ENCODE data around the gene BTBD2.

Gene BTBD2

DNA sequence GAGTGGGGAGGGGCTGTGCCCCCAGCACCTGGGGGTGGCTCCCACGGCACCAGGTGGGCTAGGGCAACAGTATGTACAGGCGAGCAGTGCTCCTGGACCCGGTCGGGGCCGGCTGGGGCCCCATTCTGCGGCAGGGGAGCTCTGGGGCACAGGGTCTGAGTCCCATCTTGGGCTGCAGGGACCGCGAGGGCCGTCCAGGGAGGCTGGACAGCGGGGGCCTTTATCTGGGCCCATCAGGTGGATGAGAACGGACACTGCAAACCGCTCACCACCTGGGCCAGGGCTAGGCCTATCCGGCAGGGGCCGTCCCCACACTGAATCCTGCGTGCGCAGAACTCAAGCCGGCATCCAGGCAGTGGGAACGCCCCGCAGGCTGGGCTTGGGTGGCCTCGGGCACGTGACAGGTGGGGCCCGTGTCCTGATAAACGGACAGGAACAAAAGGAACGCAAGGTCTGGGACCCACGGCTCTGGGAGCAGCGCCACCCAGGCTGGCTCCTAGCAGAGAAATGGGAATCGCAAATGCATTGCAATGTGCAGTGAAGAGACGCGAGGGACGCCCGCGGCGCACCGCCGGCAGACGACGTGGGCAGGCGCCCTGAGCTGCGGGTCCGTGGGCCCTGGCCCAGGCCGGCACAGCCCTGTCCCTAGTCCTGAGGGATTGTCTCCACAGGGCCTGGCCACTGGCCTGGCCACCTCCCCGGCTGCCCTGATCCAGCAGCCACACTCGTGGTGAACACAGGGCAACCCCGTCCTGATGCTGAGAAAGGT lies 29.7 kb downstream of the BTBD2 start:
- DNase-seq (ENCODE audit: low read depth), result no peak

DNA sequence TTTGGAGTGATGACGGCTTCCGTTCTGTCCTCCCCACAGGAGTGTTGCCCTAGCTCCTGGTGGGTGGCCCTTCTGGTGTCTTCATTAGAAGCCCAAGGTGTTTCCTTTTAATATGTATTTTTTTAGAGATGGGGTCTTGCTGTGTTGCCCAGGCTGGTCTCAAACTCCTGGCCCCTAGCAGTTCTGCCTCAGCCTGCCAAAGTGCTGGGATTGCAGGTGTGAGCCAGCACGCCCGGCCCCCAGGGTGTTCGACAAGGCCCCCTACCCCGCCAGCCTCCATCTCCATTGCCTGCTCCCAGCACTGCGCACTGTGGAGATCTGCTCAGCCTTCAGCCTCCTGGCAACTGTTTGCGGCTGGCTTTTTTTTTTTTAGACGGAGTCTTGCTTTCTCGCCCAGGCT lies 31.2 kb downstream of the BTBD2 start:
- DNase-seq (ENCODE audit: low read depth), result no peak

GRCh38 chr19:1981253-1981652 lies 34.3 kb downstream of the BTBD2 start:
- DNase-seq (ENCODE audit: low read depth), result no peak

DNA sequence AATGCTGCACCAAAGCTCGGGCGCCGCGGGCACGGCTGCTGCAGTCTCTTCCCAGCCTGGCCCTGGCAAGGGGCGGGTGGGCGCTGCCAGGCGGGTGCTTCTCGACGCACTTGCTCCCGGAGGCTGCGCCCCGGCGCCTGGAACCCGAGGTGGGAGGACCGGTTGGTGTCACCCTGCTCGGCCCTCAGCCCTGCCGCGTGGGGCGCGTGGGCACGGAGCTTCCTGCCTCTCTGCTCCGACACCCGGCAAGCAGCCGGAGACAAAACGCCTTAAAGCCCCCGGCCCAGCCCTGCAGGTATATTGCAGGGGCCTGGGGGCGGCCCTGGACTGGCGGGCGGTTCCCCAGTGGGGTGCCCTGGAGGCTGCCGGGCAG lies 34.7 kb downstream of the BTBD2 start:
- DNase-seq (ENCODE audit: low read depth), result no peak

DNA sequence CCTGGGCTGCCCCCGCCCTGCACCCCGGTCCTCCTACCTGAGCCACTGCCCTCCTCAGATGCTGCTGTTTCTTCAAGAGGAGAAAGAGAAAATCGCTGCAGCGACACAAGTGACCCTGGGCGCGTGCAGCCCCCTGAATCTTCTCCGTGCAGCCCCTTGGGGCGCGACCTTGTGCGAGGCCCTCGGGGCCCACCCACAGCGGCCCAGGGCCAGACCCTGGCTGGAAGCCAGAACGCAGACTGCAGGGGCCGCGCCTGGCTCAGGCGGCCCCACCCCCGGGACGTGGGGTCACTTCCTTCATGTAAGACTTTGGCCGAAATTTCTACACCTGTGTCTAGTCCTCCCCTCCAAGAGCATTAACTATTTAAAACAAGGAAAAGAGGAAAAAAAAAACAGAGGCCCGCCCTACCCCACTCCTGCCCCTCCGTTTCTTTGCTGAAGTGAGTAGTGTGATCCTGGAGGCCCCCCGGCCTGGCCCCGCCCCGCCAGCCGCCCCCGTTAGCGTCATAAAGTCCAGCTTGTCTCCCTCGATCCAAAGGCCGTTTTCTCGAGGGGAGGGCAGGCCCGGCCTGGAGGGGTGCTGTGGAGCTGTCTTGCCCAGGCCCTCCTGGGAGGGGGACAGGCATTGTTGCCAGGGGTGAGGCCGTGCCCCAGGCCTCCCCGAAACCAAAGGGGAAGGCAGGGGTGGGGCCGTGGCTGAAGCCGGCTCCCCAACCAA lies 35.3 kb downstream of the BTBD2 start:
- no peak for DNase-seq (ENCODE audit: low read depth)

GRCh38 chr19:1979642-1980041 lies 35.9 kb downstream of the BTBD2 start:
- no peak for DNase-seq (ENCODE audit: low read depth)

GRCh38 chr19:1979017-1979416 lies 36.5 kb downstream of the BTBD2 start:
- DNase-seq (ENCODE audit: low read depth), result no peak

DNA sequence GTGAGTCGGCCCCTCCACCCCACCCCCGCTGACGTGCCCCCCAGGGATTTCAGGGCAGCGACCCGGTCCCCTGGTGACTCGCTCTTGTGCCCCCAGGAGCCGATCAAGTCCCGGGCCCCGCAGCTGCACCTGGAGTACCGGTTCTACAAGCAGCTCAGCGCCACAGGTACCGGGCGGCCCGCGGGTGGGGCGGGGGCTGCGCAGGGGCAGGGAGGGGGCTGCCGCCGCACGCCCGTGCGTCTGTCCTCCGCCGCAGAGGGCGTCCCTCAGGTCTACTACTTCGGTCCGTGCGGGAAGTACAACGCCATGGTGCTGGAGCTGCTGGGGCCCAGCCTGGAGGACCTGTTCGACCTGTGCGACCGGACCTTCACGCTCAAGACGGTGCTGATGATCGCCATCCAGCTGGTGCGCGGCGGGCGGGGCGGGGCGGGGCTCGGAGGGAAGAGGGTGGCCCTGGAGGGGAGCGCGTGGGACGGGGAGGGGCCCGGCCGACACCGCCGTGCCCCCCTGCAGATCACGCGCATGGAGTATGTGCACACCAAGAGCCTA lies 37.1 kb downstream of the BTBD2 start:
- no peak for DNase-seq (ENCODE audit: low read depth)

- no peak for DNase-seq (ENCODE audit: low read depth)
Measured at GRCh38 chr19:1977120-1977519, 38.4 kb downstream of the BTBD2 start.

GRCh38 chr19:1975162-1975480 lies 40.4 kb downstream of the BTBD2 start:
- DNase-seq (ENCODE audit: low read depth), result no peak

DNA sequence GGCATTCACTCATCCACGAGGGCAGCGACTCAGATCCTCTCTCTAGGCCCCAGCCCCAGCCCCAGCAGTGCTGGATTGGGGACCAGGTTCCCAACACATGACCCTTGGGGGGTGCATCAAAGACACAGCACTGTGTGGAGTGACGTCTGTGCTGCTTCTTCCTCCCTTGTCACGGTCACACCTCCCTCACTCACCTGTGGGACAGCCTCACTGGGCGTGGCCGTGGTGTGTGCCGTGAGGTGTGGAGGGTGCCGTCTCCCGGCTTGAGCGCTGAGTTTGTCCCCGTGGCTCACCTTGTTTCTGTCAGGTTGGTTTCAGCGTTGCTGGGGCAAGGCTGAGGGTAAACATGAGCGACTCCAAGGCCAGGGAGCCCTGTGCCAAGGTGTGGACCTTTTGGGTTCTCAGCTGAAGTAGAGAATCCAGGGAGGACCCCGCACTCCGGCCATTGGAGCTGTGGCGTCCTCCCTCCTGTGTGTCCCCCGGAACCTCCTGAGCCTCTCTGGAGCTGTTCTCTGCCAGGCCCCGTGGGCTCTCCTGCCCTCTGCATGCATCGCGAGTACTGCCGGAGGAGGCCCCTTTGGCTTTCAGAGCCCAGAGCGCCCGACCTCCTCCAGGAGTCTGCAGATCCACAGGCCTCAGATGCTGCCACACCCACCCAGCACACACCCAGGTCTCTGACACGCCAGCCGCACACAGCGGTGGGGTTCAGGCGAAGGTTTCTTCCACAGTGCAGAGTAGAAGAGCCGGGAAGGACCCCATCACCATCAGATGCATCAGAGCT lies 40.9 kb downstream of the BTBD2 start:
- no peak for DNase-seq (ENCODE audit: low read depth)

DNA sequence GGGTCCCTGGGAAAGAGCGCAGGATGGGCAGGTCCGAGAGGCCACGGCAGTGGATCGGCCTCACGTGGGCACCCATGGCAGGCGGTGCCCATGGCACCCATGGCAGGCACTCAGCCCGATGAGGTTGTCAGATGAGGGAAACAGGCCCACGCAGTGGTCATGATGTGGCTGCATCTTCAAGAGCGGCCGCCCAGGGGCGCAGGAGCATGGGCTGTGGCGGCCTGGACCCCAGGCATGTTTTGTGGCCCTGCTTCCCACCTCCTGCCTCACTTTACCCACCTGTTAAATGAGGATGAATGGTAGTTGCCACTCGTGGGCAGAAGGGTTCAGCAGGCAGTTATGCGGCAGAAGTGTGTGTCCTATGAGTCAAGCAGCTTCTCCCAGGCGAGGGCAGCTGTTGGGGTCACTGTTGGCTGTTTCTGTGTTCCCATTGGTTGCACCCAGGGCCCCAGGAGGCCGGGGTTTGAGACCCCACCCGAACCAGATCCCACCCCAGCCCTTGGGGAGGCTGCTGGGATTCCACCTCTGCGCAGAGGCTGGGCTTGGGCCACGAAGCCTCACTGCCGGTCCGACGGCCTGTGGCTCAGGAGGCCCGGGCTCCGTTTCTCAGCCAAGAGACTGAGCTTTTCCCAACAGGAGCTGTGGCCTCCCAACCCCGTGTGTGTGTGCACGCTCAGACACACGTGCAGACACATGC lies 44.6 kb downstream of the BTBD2 start:
- no peak for DNase-seq (ENCODE audit: low read depth)

GRCh38 chr19:1970003-1970805 lies 45.3 kb downstream of the BTBD2 start:
- no peak for DNase-seq (ENCODE audit: low read depth)

- no peak for DNase-seq (ENCODE audit: low read depth)
Measured at GRCh38 chr19:1969176-1970002, 46.1 kb downstream of the BTBD2 start.

DNA sequence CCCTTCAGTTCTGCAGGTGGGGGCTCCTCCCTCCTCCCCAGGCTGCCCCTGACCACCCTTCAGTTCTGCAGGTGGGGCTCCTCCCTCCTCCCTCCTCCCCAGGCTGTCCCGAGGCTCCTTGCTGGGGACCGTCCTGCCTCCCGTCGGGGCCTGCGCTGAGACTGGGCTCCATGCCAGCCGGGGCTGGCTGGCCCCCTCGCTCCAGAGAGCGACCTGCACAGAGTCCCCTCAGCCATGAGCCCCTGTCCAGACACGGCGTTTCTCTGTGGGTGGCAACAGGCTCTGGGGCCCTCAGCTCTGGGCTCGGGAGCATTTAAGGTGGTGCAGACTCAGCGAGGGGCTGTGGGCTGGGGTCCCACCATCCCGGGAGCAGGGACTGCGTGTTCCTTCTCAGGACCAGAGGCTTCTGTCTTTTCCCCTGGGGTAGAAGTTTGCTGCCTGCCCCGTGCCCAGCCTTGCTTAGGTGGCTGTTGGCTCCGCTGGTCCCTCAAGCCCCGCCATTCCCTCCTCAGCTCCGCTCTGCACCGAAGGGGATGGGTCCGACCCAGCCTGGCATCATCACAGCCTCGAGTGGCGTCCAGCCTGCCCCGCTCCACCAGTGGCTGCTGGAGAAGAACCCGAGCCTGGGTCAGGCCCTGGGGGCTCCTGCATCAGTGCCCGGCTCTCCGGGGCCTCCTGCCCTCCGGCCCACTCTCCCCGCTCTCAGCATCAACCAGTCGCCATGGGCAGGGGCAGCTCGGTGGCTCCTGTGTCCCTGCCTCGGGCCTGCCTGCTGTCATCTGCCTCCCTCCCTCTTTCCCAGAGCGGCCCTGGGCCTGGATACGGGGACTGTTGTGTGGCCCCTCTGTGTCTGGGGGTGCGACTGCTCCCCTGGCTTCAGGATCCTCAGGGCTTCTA lies 47.0 kb downstream of the BTBD2 start:
- DNase-seq (ENCODE audit: low read depth), result no peak

DNA sequence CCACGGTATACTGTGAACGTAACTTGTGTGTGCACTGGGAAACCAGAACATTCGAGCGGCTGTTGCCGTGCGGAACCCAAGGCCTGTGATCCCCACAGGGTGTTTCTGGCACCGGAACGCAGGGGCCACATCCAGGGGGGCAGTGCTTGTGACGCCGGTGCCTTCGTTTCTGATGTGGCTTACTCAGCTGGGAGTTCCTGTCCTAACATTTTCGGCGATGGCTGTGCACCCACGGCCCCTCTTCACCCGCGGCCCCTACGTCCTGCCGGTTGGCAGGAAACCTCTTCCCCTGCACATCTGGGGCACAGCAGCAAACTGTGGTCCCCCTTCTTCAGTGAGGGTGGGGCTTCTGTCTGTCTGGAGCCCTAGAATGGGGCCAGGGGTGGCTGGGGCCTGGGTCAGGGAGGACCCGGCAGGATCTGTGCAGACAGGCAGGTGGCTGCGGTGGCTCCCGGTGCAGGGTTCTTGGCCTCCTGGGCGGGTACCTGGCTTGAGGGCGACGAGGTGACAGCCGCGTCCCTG lies 48.4 kb downstream of the BTBD2 start:
- DNase-seq (ENCODE audit: low read depth), result no peak

DNA sequence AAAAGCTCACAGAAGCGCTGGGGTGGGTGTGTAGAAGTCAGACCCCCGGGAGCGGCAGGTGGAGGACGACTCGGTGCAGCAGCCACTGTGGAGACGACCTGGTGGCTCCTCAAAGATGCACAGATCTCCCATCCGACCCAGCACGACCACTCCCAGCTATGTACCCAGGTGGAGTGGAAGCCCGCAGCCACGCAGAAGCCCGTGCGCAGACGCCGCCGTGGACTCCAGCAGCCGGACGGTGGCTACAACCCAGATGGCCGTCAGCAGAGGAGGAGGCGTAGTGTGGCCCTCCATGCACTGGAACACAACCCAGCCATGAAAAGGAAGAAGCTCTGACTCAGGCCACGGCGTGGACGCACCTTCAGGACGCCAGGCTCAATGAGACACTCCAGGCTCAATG lies 52.8 kb downstream of the BTBD2 start:
- no peak for DNase-seq (ENCODE audit: low read depth)

DNA sequence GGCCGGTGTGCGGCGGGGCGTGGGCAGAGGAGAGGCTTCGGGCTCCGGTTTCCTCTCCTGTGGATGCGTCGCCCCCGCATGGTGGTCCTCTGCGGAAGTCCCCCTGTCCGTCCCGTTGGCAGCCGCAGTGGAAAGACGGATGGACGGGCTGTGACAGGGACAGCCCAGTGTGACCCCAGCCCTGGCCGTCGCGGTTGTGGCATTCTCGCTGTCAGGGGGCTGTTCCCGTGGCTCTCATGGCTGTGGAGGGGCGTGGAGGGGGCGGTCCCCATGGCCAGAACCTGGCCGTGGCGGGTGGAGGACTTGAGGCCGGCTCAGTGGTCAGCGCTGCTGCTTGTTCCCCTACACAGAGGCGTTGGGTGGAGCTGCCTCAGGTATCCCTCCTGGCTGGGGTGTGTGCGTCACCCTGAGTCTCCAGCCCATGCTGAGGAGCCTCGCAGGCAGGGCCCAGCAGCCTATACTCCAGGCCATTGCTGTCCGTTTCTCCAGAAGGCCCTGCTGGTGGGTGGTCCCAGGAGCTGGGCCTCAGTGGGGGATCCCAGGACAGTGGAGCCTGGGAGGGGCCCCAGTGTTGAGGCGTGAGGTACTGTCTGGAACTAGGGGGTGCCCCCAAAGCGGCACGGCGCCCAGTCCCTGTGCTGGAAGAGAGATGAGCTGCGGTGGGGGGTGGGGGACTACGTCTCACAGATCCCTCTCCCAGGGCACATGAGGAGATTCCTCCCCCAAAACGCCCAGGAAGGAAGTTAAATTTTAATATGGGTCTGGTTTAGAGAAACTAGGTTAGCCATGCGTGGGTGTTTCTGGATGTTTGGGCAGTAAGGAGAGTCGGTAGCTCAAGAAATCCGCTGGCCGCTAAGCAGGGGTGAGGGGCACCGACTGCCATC lies 54.3 kb downstream of the BTBD2 start:
- DNase-seq (ENCODE audit: low read depth), result no peak
